ENCODE results near the gene DNAH1.

GRCh38 chr3:52313188-52313773 is 2.8 kb upstream of the DNAH1 start:
- no peak for TF ChIP-seq POLR2A (IDR thresholded peaks at IDR 0.05; ENCODE audit: low read length)
- TF ChIP-seq GATA1 (IDR thresholded peaks at IDR 0.05; ENCODE audit: low read depth, low read length) = no peak
